Measurements from ENCODE around the gene HMX3.

The HMX3 gene

GRCh38 chr10:123135415-123136141, at the start of gene HMX3:
Gene HMX3, plus strand, starts transcription at chr10:123135970. Its CDS starts 81 bp downstream, at chr10:123136051.
- H3K36me3 Mint-ChIP-seq (ENCODE audit: low read depth) = no peaks in the 10 kb centered on the region
- H3K4me1 Mint-ChIP-seq = peaks cover 29% of the 10 kb centered on the region
- peaks cover 100% of the 10 kb centered on the region for H3K27me3 Mint-ChIP-seq (ENCODE audit: low read depth, poor library complexity)
- H3K27ac Mint-ChIP-seq = no peak within 1 kb of the TSS
- peak; percentile 38 for DNase-seq
- H3K4me3 Mint-ChIP-seq = peak within 1 kb of the TSS; percentile 45
- H3K9me3 Mint-ChIP-seq = no peaks in the 10 kb centered on the region
- TF ChIP-seq CTCF (IDR thresholded peaks at IDR 0.05) = no peak

GRCh38 chr10:123086281-123086680, 49.5 kb upstream of the HMX3 start:
- Mint-ChIP-seq H3K27ac (no peak overlapping the region), H3K36me3 (ENCODE audit: low read depth) (no peaks in the 10 kb centered on the region), H3K27me3 (ENCODE audit: low read depth, poor library complexity) (peaks cover 33% of the 10 kb centered on the region), H3K4me1 (no peaks in the 10 kb centered on the region), H3K4me3 (no peak overlapping the region), H3K9me3 (peaks cover 8% of the 10 kb centered on the region)
- DNase-seq = no peak
- no peak for TF ChIP-seq CTCF (IDR thresholded peaks at IDR 0.05)

GRCh38 chr10:123087348-123087747, 48.4 kb upstream of the HMX3 start:
- Mint-ChIP-seq H3K9me3 (peaks cover 8% of the 10 kb centered on the region), H3K4me3 (no peak overlapping the region), H3K4me1 (no peaks in the 10 kb centered on the region), H3K27me3 (ENCODE audit: low read depth, poor library complexity) (peaks cover 39% of the 10 kb centered on the region), H3K27ac (no peak overlapping the region), H3K36me3 (ENCODE audit: low read depth) (no peaks in the 10 kb centered on the region)
- no peak for TF ChIP-seq CTCF (IDR thresholded peaks at IDR 0.05)
- DNase-seq = no peak

GRCh38 chr10:123087786-123088185, 48.0 kb upstream of the HMX3 start:
- Mint-ChIP-seq H3K27me3 (ENCODE audit: low read depth, poor library complexity) (peaks cover 34% of the 10 kb centered on the region), H3K36me3 (ENCODE audit: low read depth) (no peaks in the 10 kb centered on the region), H3K4me1 (no peaks in the 10 kb centered on the region)

GRCh38 chr10:123092635-123093414, 42.9 kb upstream of the HMX3 start:
- Mint-ChIP-seq H3K4me3 (no peak overlapping the region), H3K4me1 (no peaks in the 10 kb centered on the region), H3K9me3 (no peaks in the 10 kb centered on the region), H3K36me3 (ENCODE audit: low read depth) (no peaks in the 10 kb centered on the region), H3K27me3 (ENCODE audit: low read depth, poor library complexity) (peaks cover 49% of the 10 kb centered on the region), H3K27ac (no peak overlapping the region)
- TF ChIP-seq CTCF (IDR thresholded peaks at IDR 0.05) = no peak
- DNase-seq = no peak

More at GRCh38 chr10:123087786-123088185, 48.0 kb upstream of the HMX3 start:
- TF ChIP-seq CTCF (IDR thresholded peaks at IDR 0.05) = no peak
- Mint-ChIP-seq H3K9me3 (peaks cover 8% of the 10 kb centered on the region), H3K4me3 (no peak overlapping the region), H3K27ac (no peak overlapping the region)
- DNase-seq = no peak
